Measurements from ENCODE around the gene TRIM28.

DNA sequence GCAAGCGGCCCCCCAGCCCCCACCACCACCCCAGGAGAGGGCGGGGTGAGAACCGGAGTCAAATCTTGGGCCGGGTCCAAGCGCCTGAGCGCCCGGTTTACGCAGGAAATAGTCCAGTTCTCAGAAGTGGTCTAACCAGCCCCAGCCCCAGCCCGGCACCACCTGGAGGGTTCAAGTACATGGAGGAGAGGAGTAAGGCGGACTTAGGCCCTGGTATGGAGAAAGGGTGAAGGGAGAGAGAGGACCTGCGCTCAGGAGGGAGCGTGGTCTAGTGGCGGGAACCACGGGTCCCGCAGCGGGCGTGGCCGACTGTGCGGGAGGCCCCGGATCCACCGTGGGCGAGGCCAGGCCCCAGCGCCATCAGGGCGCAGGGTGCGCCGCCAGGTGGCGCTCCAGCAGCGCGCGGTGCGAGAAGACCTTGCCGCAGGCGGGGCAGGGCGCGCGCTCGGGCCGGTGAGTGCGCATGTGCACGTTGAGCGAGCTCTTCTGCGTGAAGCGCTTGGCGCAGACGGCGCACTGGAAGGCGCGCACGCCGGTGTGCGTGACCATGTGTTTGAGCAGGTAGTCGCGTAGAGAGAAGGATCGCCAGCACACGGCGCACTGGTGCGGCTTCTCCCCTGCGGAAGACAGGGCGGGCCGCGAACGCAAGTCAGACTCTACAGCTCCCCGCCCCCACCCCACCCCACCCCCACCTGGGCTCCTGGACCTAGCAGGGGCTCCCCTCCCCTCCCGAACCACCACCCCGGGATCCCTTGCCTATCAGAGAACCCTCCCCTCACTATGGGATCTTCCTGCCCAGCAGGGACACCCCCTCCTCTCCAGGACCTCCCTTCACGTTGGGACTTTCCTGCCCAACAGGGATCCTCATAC is 29.9 kb upstream of the TRIM28 start:
- TF ChIP-seq EZH2 (IDR thresholded peaks at IDR 0.05; ENCODE audit: borderline replicate concordance, low read depth, low read length, poor library complexity, severe bottlenecking) = no peak
- TF ChIP-seq, protein P1, sequence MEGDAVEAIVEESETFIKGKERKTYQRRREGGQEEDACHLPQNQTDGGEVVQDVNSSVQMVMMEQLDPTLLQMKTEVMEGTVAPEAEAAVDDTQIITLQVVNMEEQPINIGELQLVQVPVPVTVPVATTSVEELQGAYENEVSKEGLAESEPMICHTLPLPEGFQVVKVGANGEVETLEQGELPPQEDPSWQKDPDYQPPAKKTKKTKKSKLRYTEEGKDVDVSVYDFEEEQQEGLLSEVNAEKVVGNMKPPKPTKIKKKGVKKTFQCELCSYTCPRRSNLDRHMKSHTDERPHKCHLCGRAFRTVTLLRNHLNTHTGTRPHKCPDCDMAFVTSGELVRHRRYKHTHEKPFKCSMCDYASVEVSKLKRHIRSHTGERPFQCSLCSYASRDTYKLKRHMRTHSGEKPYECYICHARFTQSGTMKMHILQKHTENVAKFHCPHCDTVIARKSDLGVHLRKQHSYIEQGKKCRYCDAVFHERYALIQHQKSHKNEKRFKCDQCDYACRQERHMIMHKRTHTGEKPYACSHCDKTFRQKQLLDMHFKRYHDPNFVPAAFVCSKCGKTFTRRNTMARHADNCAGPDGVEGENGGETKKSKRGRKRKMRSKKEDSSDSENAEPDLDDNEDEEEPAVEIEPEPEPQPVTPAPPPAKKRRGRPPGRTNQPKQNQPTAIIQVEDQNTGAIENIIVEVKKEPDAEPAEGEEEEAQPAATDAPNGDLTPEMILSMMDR (conservative IDR thresholded peaks at IDR 0.05; ENCODE audit: low read depth, low read length) = peak; percentile 87
